Measurements from ENCODE around the gene FARP1. TPM values are rescaled to one million over a fixed set of nuclear protein-coding genes. Genes with fewer than 3 reads are reported as not detected.

The FARP1 gene
- total and polyA plus RNA-seq, 2 of the 13 experiments (the other 11 are each of a cell fraction or from before 2014, with no cell fraction given): 70.6 to 126 TPM

- TF ChIP-seq TFE3 (CRISPR knock-in tag; IDR thresholded peaks at IDR 0.05): 0 out of 2 replicates have a peak, but pooled peaks have one; percentile 35
- peak; percentile 85 for TF ChIP-seq POLR2G (IDR thresholded peaks at IDR 0.05; ENCODE audit: low read depth, low read length)
- TF ChIP-seq ZNF691 (CRISPR knock-in tag; IDR thresholded peaks at IDR 0.05; ENCODE audit: borderline replicate concordance, low read depth): no peak; the same call in 1 of the 2 replicates
- TF ChIP-seq YY1 (IDR thresholded peaks at IDR 0.05; ENCODE audit: insufficient read depth, insufficient replicate concordance, low read depth, low read length): peak; percentile 44
- TF ChIP-seq HMG20A (CRISPR knock-in tag; IDR thresholded peaks at IDR 0.05; ENCODE audit: borderline replicate concordance): peak; percentile 30; the same call in 1 of the 2 replicates
- TF ChIP-seq STAG1 (CRISPR knock-in tag; IDR thresholded peaks at IDR 0.05): peak; percentile 2; the same call in 1 of the 2 replicates
- TF ChIP-seq THRA (CRISPR knock-in tag; IDR thresholded peaks at IDR 0.05; ENCODE audit: borderline replicate concordance): peak; percentile 50; the same call in 1 of the 2 replicates
- TF ChIP-seq KDM6A (CRISPR knock-in tag; IDR thresholded peaks at IDR 0.05; ENCODE audit: low read depth): peak; percentile 50; the same call in 1 of the 2 replicates
- peak; percentile 80; the same call in 1 of the 2 replicates for TF ChIP-seq ZNF646 (CRISPR knock-in tag; IDR thresholded peaks at IDR 0.05)
- 0 out of 2 replicates have a peak, but pooled peaks have one; percentile 43 for TF ChIP-seq ZNF34 (CRISPR knock-in tag; IDR thresholded peaks at IDR 0.05; ENCODE audit: borderline replicate concordance)
- TF ChIP-seq EZH2 (conservative IDR thresholded peaks at IDR 0.05; ENCODE audit: low read depth, low read length): no peak
- TF ChIP-seq NCOA2 (CRISPR knock-in tag; IDR thresholded peaks at IDR 0.05): peak; percentile 67
- no peak; the same call in 1 of the 2 replicates for TF ChIP-seq JUN (CRISPR knock-in tag; IDR thresholded peaks at IDR 0.05)
- TF ChIP-seq MTA3 (CRISPR knock-in tag; IDR thresholded peaks at IDR 0.05): no peak
- TF ChIP-seq HBP1 (CRISPR knock-in tag; IDR thresholded peaks at IDR 0.05; ENCODE audit: low read depth): 0 out of 2 replicates have a peak, but pooled peaks have one; percentile 23
- TF ChIP-seq KLF11 (CRISPR knock-in tag; IDR thresholded peaks at IDR 0.05): peak; percentile 43; the same call in 1 of the 2 replicates
Measured at GRCh38 chr13:98267080-98267912, 124.4 kb downstream of the FARP1 start (continued).

Data from HepG2 (cell line).